GM04503 (cell line): ENCODE results near the gene SPRY1.

Experiments used
- DNase-seq: peaks from one replicate; pipeline ENCODE4 v3.0.0-alpha.2; 2012; ENCODE audit warnings: low read depth

The SPRY1 gene

DNA sequence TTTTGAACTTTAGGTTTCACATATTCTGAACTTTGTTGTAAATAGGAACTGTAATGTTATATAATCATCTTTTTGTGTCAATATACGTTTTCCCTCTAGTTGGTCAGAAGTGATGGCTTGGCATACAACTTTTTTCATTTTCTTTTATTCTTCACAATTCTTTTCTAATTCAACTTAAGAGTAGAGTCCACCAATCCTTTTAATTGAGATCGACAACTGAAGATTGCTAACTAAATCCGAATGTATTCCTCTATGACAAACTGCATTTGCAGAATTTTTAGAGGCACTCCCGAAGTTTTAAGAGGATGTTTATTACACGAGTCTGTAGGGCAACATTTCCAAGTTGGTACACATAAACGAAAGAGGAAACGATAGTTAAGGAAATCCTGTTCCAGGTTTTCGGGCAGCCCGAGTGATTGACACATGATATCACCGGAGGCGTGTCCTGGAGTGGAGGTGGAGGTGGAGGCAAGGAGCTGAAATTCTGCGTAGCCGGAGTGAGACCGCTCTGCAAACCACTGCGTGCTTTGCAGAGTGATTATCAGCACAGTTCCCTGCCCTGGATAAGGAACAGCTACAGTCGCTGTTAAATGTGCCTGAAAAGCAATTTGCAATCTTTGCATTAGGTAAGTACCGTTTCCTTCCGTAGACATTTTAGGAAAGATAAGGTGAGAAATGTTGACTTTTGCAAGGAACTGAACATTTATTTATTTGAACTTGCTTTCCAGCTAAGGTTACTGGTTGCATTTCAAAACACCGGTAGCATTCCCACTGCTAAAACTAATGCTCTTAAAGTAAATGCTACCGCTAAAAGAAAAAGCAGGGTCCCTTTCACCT lies at the start of gene SPRY1:
SPRY1 (plus strand) TSS at position 489 of the 837 bp plus-strand sequence. CDS start 4,797 bp downstream, outside the sequence.
- peak; percentile 36 for DNase-seq

- DNase-seq: no peak
These were observed 49.6 kb upstream of the SPRY1 start for GRCh38 chr4:123346951-123347350.

GRCh38 chr4:123348946-123349345 lies 47.6 kb upstream of the SPRY1 start:
- no peak for DNase-seq

GRCh38 chr4:123349421-123350190 lies 47.0 kb upstream of the SPRY1 start:
- no peak for DNase-seq

- no peak for DNase-seq
These were observed 46.4 kb upstream of the SPRY1 start for GRCh38 chr4:123350191-123350544.

- no peak for DNase-seq
These were observed 45.9 kb upstream of the SPRY1 start for GRCh38 chr4:123350726-123351125.

DNA sequence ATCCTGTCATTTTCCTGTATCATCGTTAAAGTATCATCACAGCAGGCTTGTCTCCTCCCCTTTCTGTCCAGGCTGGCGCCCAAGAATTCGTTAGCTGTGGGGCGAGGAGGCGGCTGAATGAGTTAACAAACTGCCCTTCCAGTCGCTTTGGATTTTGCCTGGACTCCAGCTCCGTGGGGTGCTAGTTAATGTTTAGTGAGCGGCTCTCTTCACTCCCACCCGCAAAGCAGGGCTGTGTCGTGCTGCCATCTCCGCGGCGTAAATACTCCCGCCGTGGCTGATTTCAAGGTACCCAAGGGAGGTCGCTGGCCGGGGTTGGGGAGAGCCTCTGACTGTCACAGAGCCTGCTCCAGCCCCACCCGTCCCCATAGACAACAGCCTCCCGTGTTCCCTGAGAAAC lies 44.9 kb upstream of the SPRY1 start:
- DNase-seq: no peak

GRCh38 chr4:123352240-123352945 lies 44.2 kb upstream of the SPRY1 start:
- peak; percentile 24 for DNase-seq

DNA sequence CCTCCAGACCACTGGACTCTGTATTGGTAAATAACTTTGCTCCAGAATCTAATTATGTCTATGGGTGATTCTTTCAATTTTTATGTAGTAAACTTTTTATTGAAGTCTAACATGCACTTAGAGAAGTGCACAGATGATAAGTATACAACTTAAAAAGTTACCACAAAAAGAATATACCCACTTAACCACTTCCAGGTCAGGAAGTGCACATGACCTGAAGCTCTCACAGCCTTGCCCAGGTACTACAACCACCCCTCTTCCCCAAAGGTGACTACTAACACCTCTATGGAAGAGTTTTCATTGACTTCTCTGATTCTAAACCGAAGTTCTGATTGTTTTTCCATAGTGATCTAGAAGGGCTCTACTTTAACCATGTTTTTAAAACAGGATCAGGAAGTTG lies 43.6 kb upstream of the SPRY1 start:
- DNase-seq: no peak

GRCh38 chr4:123353656-123354055 lies 42.9 kb upstream of the SPRY1 start:
- DNase-seq: no peak

DNA sequence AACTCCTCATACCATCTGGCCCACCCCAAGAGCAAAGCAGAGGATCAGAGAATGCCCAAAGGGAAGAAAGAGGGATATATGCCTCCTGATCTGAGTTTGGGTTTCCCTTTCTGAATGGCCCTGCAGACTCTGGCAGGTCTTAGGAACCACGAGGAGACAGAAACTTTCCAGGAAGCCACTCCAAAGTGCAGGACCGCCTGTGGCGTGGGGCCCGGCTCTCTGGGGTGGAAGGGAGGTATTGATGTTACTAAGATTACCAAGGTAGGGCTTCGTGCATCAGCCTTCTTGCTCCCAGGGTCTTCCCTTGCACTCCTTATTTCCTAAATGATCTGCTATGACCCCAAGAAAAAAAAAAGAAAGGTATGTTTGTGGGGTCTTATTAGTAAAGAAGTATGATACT lies 41.9 kb upstream of the SPRY1 start:
- DNase-seq: no peak

DNA sequence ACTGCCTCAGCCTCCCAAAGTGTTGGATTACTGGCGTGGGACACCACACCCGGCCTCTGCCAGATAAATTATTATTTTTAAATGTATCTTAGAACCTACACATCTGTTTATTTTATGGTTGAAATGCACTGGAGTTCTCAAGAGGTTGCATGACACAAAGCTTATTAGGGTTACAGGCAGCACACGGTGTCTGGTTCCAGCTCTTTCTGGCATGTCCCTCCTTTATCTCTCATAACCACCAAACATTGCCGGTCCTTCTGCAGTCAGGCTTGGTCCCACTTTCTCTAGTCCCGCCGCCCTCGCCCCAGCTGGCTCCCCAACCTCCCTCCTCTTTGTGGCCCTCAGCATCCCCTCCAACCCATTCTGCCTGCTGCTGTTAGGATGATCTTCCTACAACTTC lies 39.7 kb upstream of the SPRY1 start:
- no peak for DNase-seq

- DNase-seq: no peak
These were observed 36.9 kb upstream of the SPRY1 start for GRCh38 chr4:123359449-123360315.

DNA sequence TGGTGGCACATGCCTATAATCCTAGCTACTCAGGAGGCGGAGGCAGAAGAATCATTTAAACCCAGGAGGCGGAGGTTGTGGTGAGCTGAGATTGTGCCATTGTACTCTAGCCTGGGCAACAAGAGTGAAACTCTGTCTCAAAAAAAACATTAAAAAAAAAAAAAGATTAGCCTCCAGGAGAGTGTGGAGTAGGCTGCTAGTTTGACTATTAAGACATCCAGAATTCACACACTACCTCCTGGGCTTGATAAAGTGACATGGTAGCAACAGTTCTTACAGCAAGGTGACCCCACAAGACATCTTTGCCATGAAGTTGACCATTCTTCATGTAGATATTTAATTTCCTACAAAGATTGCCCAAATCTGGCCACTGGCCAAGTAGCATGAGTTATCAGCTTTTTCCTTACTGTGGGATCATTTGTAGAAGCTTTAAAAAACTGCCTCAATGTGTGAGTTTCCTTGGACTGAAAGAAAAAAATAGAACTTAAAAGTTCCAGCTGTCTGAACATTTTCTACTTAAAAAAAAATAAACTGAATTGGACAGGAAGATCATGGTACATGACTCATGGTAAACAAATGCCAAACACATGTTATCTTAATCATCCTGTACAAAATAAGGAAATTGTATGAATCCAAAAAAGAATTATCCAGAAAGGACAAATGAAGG lies 35.3 kb upstream of the SPRY1 start:
- peak; percentile 61 for DNase-seq

- no peak for DNase-seq
These were observed 34.5 kb upstream of the SPRY1 start for GRCh38 chr4:123362103-123362502.

DNA sequence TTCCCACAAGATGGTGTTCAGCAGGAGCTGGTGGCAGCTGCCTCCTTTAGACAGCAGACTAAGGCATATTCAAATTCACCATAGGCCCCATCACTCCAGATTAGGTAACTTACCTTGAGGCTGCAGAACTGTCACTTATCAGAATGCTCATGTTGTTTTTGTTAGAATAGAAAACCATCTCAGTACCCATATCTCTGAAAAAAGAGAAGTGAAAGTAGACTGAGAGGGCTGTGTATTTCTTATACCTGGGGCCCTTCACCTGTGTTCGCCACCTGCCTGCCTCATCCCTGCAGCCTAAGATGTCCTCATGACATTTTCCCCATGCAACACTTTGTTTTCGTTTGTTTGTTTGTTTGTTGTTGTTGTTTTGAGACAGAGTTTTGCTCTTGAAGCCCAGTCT lies 32.9 kb upstream of the SPRY1 start:
- no peak for DNase-seq

- no peak for DNase-seq
These were observed 31.7 kb upstream of the SPRY1 start for GRCh38 chr4:123364906-123365305.

- DNase-seq: no peak
These were observed 31.2 kb upstream of the SPRY1 start for GRCh38 chr4:123365412-123365811.

- DNase-seq: no peak
These were observed 30.3 kb upstream of the SPRY1 start for GRCh38 chr4:123366144-123366748.

DNA sequence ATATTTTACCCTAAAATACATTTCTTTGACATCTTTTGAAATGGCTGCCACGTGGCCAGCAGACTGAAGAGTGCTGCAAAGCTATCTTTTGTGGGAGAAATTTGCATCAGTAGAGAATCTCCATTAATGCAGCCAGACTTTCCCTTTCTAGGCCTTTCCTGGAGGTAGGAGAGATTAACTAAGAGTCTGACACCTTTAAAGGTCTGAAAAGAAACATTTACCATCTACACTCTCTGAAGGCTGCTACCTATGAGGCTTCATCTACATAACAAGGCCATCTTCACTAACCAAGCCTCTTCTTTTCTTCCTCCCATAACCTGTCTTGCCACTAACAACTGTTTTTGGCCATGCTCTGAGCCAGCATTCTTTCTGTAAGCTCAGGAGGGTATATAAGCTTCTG lies 17.8 kb upstream of the SPRY1 start:
- DNase-seq: no peak

GRCh38 chr4:123379392-123379791 lies 17.2 kb upstream of the SPRY1 start:
- no peak for DNase-seq
